H9 (cell line): ENCODE data around the gene VWA1. TPM values are rescaled to one million over a fixed set of nuclear protein-coding genes. Genes with fewer than 3 reads are reported as not detected.
"Not testable (repeated sequence)": the region's sequence is repeated elsewhere in the genome, so short reads cannot be mapped to it uniquely, and the experiment has no call there.

Experiments
- DNase-seq: peaks from one replicate; pipeline ENCODE4 v3.0.0-alpha.2; 2017
- H2AFZ ChIP-seq: one replicate; pipeline ENCODE4 v1.6.1; 2013; ENCODE audit warnings: mild to moderate bottlenecking, low read length, control low read depth, moderate library complexity
- H2AK5ac ChIP-seq: 2 replicates; pipeline ENCODE4 v1.6.1; 2013; ENCODE audit warnings: low read length, control low read depth, mixed read lengths; ENCODE audit not compliant: insufficient read length
- H2BK120ac ChIP-seq: one replicate; pipeline ENCODE4 v1.6.1; 2013; ENCODE audit warnings: low read depth, mild to moderate bottlenecking, low read length, control low read depth, inconsistent platforms; ENCODE audit not compliant: poor library complexity, severe bottlenecking
- H2BK12ac ChIP-seq: 2 replicates; pipeline ENCODE4 v1.6.1; 2013; ENCODE audit warnings: low read length, control low read depth, mixed read lengths, low read depth; ENCODE audit not compliant: insufficient read length
- H2BK15ac ChIP-seq: 2 replicates; pipeline ENCODE4 v1.6.1; 2013; ENCODE audit warnings: low read depth, low read length, control low read depth
- H2BK20ac ChIP-seq: one replicate; pipeline ENCODE4 v1.6.1; 2013; ENCODE audit warnings: low read depth, mild to moderate bottlenecking, low read length, control low read depth, inconsistent platforms; ENCODE audit not compliant: poor library complexity, severe bottlenecking
- H2BK5ac ChIP-seq: 2 replicates; pipeline ENCODE4 v1.6.1; 2013; ENCODE audit warnings: low read length, control low read depth, mixed read lengths; ENCODE audit not compliant: insufficient read length
- H3K14ac ChIP-seq: 2 replicates; pipeline ENCODE4 v1.6.1; 2013; ENCODE audit warnings: low read length, control low read depth; ENCODE audit not compliant: insufficient read depth
- H3K18ac ChIP-seq: 2 replicates; pipeline ENCODE4 v1.6.1; 2013; ENCODE audit warnings: low read depth, mild to moderate bottlenecking, mixed read lengths, low read length, control low read depth; ENCODE audit not compliant: insufficient read length
- H3K23ac ChIP-seq: 2 replicates; pipeline ENCODE4 v1.6.1; 2013; ENCODE audit warnings: low read length, control low read depth, mixed read lengths, low read depth; ENCODE audit not compliant: insufficient read length
- H3K23me2 ChIP-seq: 2 replicates; pipeline ENCODE4 v1.6.1; 2013; ENCODE audit warnings: low read depth, mild to moderate bottlenecking, mixed read lengths, low read length, control low read depth; ENCODE audit not compliant: insufficient read length, poor library complexity, severe bottlenecking
- H3K27ac ChIP-seq: 2 replicates; pipeline ENCODE4 v1.5.1; 2013; ENCODE audit warnings: low read length, control low read depth, mixed read lengths, low read depth; ENCODE audit not compliant: insufficient read length
- H3K27me3 ChIP-seq: 2 replicates; pipeline ENCODE4 v1.6.1; 2013; ENCODE audit warnings: low read length, control low read depth, inconsistent platforms; ENCODE audit not compliant: insufficient read depth
- H3K4ac ChIP-seq: 2 replicates; pipeline ENCODE4 v1.6.1; 2013; ENCODE audit warnings: low read depth, mild to moderate bottlenecking, control low read depth, inconsistent platforms, low read length, moderate library complexity
- H3K4me1 ChIP-seq: 2 replicates; pipeline ENCODE4 v1.6.1; 2013; ENCODE audit warnings: low read length, control low read depth, inconsistent platforms; ENCODE audit not compliant: insufficient read depth
- H3K4me2 ChIP-seq: 2 replicates; pipeline ENCODE4 v1.6.1; 2013; ENCODE audit warnings: low read length, control low read depth, mixed read lengths; ENCODE audit not compliant: insufficient read length, insufficient read depth
- H3K56ac ChIP-seq: 2 replicates; pipeline ENCODE4 v1.6.1; 2013; ENCODE audit warnings: low read depth, mild to moderate bottlenecking, mixed read lengths, low read length, control low read depth; ENCODE audit not compliant: insufficient read length
- H3K79me1 ChIP-seq: 2 replicates; pipeline ENCODE4 v1.6.1; 2013; ENCODE audit warnings: low read depth, mild to moderate bottlenecking, moderate library complexity, low read length, control low read depth, inconsistent platforms; ENCODE audit not compliant: insufficient read depth, poor library complexity, severe bottlenecking
- H3K79me2 ChIP-seq: 2 replicates; pipeline ENCODE4 v1.6.1; 2013; ENCODE audit warnings: low read length, control low read depth, inconsistent platforms; ENCODE audit not compliant: insufficient read depth
- H3K9ac ChIP-seq: 2 replicates; pipeline ENCODE4 v1.6.1; 2013; ENCODE audit warnings: low read length, control low read depth, mixed read lengths; ENCODE audit not compliant: insufficient read length; ENCODE audit errors: extremely low read depth
- H3K9me3 ChIP-seq: one replicate; pipeline ENCODE4 v1.6.1; 2013; ENCODE audit warnings: low read depth, low read length, inconsistent platforms; ENCODE audit not compliant: control insufficient read depth
- H3T11ph ChIP-seq: one replicate; pipeline ENCODE4 v1.6.1; 2013; ENCODE audit warnings: mild to moderate bottlenecking, low read length, control low read depth, inconsistent platforms
- H4K20me1 ChIP-seq: one replicate; pipeline ENCODE4 v1.6.1; 2013; ENCODE audit not compliant: control insufficient read depth, insufficient read length, insufficient read depth
- H4K5ac ChIP-seq: 2 replicates; pipeline ENCODE4 v1.6.1; 2013; ENCODE audit warnings: low read depth, mild to moderate bottlenecking, mixed read lengths, low read length, control low read depth; ENCODE audit not compliant: insufficient read length
- H4K8ac ChIP-seq: replicated peaks from 2 replicates; pipeline ENCODE4 v1.6.1; 2013; ENCODE audit warnings: low read length, control low read depth, mixed read lengths, low read depth; ENCODE audit not compliant: insufficient read length
- H4K91ac ChIP-seq: 2 replicates; pipeline ENCODE4 v1.6.1; 2013; ENCODE audit warnings: low read depth, mild to moderate bottlenecking, moderate library complexity, mixed read lengths, low read length, control low read depth; ENCODE audit not compliant: insufficient read length
- H3K27ac Mint-ChIP-seq, 3 experiments: 2 replicates in 2 of 3; 3 replicates in 1 of 3; pipeline ENCODE4 v1.8.0; 2020 to 2021; ENCODE audit warnings: mixed read lengths in 3 of 3, mild to moderate bottlenecking in 1 of 3, moderate library complexity in 1 of 3
- H3K27me3 Mint-ChIP-seq: 2 replicates; pipeline ENCODE4 v1.8.0; 2021; ENCODE audit warnings: low read depth, mild to moderate bottlenecking, moderate library complexity, mixed read lengths
- H3K36me3 Mint-ChIP-seq, 3 experiments: 2 replicates in 2 of 3; 3 replicates in 1 of 3; pipeline ENCODE4 v1.8.0; 2020 to 2021; ENCODE audit warnings: low read depth in 3 of 3, mixed read lengths in 3 of 3; ENCODE audit not compliant: insufficient read depth in 1 of 3
- H3K4me1 Mint-ChIP-seq, 2 experiments: 2 replicates each; pipeline ENCODE4 v1.8.0; 2020; ENCODE audit warnings: mixed read lengths in 2 of 2
- H3K4me3 Mint-ChIP-seq, 2 experiments: 2 replicates in 1 of 2; 3 replicates in 1 of 2; pipeline ENCODE4 v1.8.0; 2020 to 2021; ENCODE audit warnings: mild to moderate bottlenecking in 2 of 2, mixed read lengths in 2 of 2, moderate library complexity in 1 of 2
- H3K9me3 Mint-ChIP-seq, 2 experiments: 2 replicates in 1 of 2; 3 replicates in 1 of 2; pipeline ENCODE4 v1.8.0; 2020; ENCODE audit warnings: mild to moderate bottlenecking in 2 of 2, mixed read lengths in 2 of 2, moderate library complexity in 1 of 2
- CTCF ChIP-seq: fragments of 200-600 bp; sonication (generic); conservative IDR thresholded peaks from 3 replicates; pipeline ENCODE4 v1.8.0; 2021; ENCODE audit warnings: antibody characterized with exemption, mild to moderate bottlenecking
- whole genome bisulfite sequencing: extraction: QIAGEN DNeasy Blood & Tissue Kit; methylation state at CpG from one replicate; pipeline ENCODE4 v1.1.7; 2013; ENCODE audit warnings: missing lambda C conversion rate, low lambda C conversion rate, mixed read lengths; ENCODE audit not compliant: insufficient read length; ENCODE audit errors: extremely low coverage; 5-methylcytosine and 5-hydroxymethylcytosine counted together
- total RNA-seq: library from RNA; stranded (reverse); gene quantifications from 2 replicates; pipeline ENCODE4 v1.2.1, GENCODE V29; 2021

VWA1 gene
- total RNA-seq, 1 experiment from 2014 or later = 57.1 TPM

DNA sequence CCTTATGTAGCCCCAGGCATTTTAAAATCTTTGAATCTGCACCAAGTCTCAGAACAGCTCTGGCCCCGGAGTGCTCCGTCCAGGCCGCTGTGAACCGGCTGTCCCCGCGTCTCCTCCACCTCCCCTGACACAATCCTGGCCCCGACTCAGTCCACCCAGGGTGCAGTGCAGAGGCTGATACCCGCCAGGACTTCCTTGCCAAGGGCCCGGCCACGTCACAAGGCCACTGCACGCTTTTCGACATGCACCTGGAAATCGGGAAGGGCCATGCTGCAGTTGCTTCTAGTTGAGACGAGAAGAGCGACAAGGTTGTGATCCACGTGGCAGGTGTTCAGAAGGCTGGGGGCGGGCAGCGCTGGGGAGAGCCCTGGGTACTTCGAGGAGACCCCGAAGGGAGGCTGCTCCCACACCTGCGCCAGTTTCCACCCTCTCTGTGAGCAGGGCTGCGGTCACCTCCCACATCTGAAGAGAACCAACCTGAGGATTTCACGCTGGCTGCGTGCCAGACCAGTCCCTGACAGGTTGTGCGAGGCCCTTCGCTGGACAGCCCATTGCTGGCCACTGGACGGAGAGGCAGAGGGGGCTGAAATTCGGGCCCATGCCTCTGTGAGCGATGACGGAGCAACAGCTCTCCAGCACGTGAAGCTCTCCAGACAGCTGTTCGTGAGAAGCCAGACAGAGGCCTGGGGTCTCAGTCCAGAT is 6.7 kb downstream of the VWA1 start:
- H3K4me3 Mint-ChIP-seq = no peak overlapping the region
- Histone ChIP-seq H3K79me2 (no peaks in the 10 kb centered on the region; the same call in 1 of the 2 replicates), H2AK5ac (no peak overlapping the region), H3K18ac (no peak overlapping the region), H3K79me1 (no peaks in the 10 kb centered on the region), H3K27ac (no peak overlapping the region), H3K23ac (no peak overlapping the region), H2BK20ac (no peak overlapping the region), H3K14ac (no peak overlapping the region), H3K56ac (no peak overlapping the region), H4K8ac (no peak overlapping the region), H2BK5ac (no peak overlapping the region), H3K9me3 (no peaks in the 10 kb centered on the region), H3K4me1 (no peaks in the 10 kb centered on the region), H2BK120ac (no peak overlapping the region), H2BK12ac (no peak overlapping the region), H3K4ac (no peak overlapping the region), H2BK15ac (no peak overlapping the region), H3T11ph (no peak overlapping the region), H2AFZ (no peak overlapping the region), H3K9ac (no peak overlapping the region), H4K20me1 (no peaks in the 10 kb centered on the region), H4K91ac (no peak overlapping the region), H3K23me2 (no peaks in the 10 kb centered on the region), H3K27me3 (no peaks in the 10 kb centered on the region), H4K5ac (no peak overlapping the region), H3K4me2 (no peak overlapping the region)
- no peaks in the 10 kb centered on the region for H3K9me3 Mint-ChIP-seq
- TF ChIP-seq CTCF = no peak
- no peak overlapping the region for H3K27ac Mint-ChIP-seq
- peaks cover 4% of the 10 kb centered on the region in 2 experiments for H3K4me1 Mint-ChIP-seq
- WGBS = no CpG with 5 or more reads among the region's 32 CpGs
- DNase-seq = no peak
- H3K36me3 Mint-ChIP-seq = peaks cover 0 to 9% (median 3%) of the 10 kb centered on the region in 3 experiments; a peak in 4 of 7 replicates
- no peaks in the 10 kb centered on the region for H3K27me3 Mint-ChIP-seq

GRCh38 chr1:1446631-1447030 is 11.1 kb downstream of the VWA1 start:
- H3K27me3 Mint-ChIP-seq, H3K79me1 ChIP-seq, H2AFZ ChIP-seq, H3K4ac ChIP-seq, H3K27ac ChIP-seq, H4K5ac ChIP-seq, H2AK5ac ChIP-seq, H3K9me3 Mint-ChIP-seq, H3K4me1 ChIP-seq, H3K9ac ChIP-seq, H2BK120ac ChIP-seq, H4K8ac ChIP-seq, H3K79me2 ChIP-seq, H3T11ph ChIP-seq, H3K14ac ChIP-seq, H2BK20ac ChIP-seq, H3K23me2 ChIP-seq, H3K4me1 Mint-ChIP-seq, H3K18ac ChIP-seq, H3K4me3 Mint-ChIP-seq, H3K4me2 ChIP-seq, H3K23ac ChIP-seq, H4K20me1 ChIP-seq, H2BK15ac ChIP-seq, H3K27me3 ChIP-seq, H3K56ac ChIP-seq, H3K36me3 Mint-ChIP-seq, H3K9me3 ChIP-seq, H2BK5ac ChIP-seq, DNase-seq, H4K91ac ChIP-seq, H2BK12ac ChIP-seq: not testable (repeated sequence)
- WGBS = no CpG with 5 or more reads among the region's 19 CpGs
- peak overlapping the region in 1 of 3 experiments; percentile 48; a peak in 1 of 7 replicates for H3K27ac Mint-ChIP-seq
